ENCODE results near the gene TSPAN14. TPM values are rescaled to one million over a fixed set of nuclear protein-coding genes. Genes with fewer than 3 reads are reported as not detected.

TSPAN14 gene
- total RNA-seq, 1 donor from 2014 or later: 31.3 TPM

- DNase-seq (ENCODE audit: low spot score): no peak
- ATAC-seq: no peak
Measured at GRCh38 chr10:80500572-80501380, 46.7 kb downstream of the TSPAN14 start.

- no peak for DNase-seq (ENCODE audit: low spot score)
- no peak for ATAC-seq
Measured at GRCh38 chr10:80501381-80501912, 47.3 kb downstream of the TSPAN14 start.

- no peak for DNase-seq (ENCODE audit: low spot score)
- ATAC-seq: no peak
Measured at GRCh38 chr10:80501913-80502521, 47.9 kb downstream of the TSPAN14 start.

GRCh38 chr10:80502621-80503583 is 48.8 kb downstream of the TSPAN14 start:
- DNase-seq (ENCODE audit: low spot score) (no peak), ATAC-seq (no peak)

- no peak for DNase-seq (ENCODE audit: low spot score)
- ATAC-seq: no peak
Measured at GRCh38 chr10:80503584-80504157, 49.6 kb downstream of the TSPAN14 start.

- ATAC-seq (peak; percentile 20), DNase-seq (ENCODE audit: low spot score) (no peak)
Measured at GRCh38 chr10:80504158-80504811, 50.2 kb downstream of the TSPAN14 start.

- ATAC-seq (peak; percentile 38), DNase-seq (ENCODE audit: low spot score) (no peak)
Measured at GRCh38 chr10:80504897-80505465, 50.9 kb downstream of the TSPAN14 start.

- ATAC-seq (no peak), DNase-seq (ENCODE audit: low spot score) (no peak)
Measured at GRCh38 chr10:80506189-80506575, 52.1 kb downstream of the TSPAN14 start.

GRCh38 chr10:80506836-80507487 is 52.9 kb downstream of the TSPAN14 start:
- DNase-seq (ENCODE audit: low spot score) (no peak), ATAC-seq (no peak)

GRCh38 chr10:80509108-80509402 is 54.9 kb downstream of the TSPAN14 start:
- ATAC-seq (no peak), DNase-seq (ENCODE audit: low spot score) (no peak)

- ATAC-seq (peak; percentile 21), DNase-seq (ENCODE audit: low spot score) (no peak)
Measured at GRCh38 chr10:80509403-80510161, 55.5 kb downstream of the TSPAN14 start.

GRCh38 chr10:80512031-80512526 is 58.0 kb downstream of the TSPAN14 start:
- DNase-seq (ENCODE audit: low spot score): no peak
- ATAC-seq: no peak

- DNase-seq (ENCODE audit: low spot score) (no peak), ATAC-seq (no peak)
Measured at GRCh38 chr10:80513106-80513505, 59.0 kb downstream of the TSPAN14 start.

GRCh38 chr10:80515511-80515910 is 61.4 kb downstream of the TSPAN14 start:
- ATAC-seq (no peak), DNase-seq (ENCODE audit: low spot score) (no peak)

- ATAC-seq: no peak
- no peak for DNase-seq (ENCODE audit: low spot score)
Measured at GRCh38 chr10:80515941-80516340, 61.8 kb downstream of the TSPAN14 start.

GRCh38 chr10:80516506-80517075 is 62.5 kb downstream of the TSPAN14 start:
- DNase-seq (ENCODE audit: low spot score) (no peak), ATAC-seq (no peak)

GRCh38 chr10:80517416-80518142 is 63.5 kb downstream of the TSPAN14 start:
- ATAC-seq (no peak), DNase-seq (ENCODE audit: low spot score) (no peak)

Data from left lobe of liver (tissue), 2 donors.